Measurements from ENCODE around the gene TNP2.

DNA sequence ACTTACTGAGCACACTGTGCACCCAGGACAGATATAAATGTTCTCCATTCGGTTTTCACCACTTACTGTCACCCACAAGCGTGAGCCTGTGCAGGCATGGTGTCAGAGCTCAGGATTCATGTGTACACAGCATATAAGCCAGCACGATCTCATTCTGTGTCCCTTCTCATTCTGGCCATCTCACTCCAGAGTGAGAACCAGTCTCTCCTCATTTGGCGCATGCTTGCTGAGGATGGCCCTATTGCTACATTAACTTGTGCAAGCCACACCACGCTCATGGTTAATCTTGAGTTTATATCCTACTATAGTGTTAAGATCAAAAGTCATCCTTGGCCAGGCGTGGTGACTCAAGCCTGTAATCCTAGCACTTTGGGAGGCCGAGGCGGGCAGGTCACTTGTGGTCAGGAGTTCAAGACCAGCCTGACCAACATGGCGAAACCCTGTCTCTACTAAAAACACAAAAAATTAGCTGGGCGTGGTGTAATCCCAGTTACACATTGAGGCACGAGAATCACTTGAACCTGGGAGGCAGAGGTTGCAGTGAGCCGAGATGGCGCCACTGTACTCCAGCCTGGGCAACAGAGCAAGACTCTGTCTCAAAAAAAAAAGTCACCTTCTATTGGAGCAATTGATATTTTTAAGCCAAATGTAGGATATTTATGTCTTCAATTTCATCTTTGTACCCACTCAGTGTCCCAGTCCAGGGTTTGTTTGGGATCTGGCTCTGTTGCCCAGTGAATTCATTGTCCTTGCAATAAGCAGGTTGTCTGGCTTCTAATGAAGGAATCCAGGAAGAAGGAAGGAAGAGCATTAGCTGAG is 34.0 kb downstream of the TNP2 start:
- TF ChIP-seq, protein P1, sequence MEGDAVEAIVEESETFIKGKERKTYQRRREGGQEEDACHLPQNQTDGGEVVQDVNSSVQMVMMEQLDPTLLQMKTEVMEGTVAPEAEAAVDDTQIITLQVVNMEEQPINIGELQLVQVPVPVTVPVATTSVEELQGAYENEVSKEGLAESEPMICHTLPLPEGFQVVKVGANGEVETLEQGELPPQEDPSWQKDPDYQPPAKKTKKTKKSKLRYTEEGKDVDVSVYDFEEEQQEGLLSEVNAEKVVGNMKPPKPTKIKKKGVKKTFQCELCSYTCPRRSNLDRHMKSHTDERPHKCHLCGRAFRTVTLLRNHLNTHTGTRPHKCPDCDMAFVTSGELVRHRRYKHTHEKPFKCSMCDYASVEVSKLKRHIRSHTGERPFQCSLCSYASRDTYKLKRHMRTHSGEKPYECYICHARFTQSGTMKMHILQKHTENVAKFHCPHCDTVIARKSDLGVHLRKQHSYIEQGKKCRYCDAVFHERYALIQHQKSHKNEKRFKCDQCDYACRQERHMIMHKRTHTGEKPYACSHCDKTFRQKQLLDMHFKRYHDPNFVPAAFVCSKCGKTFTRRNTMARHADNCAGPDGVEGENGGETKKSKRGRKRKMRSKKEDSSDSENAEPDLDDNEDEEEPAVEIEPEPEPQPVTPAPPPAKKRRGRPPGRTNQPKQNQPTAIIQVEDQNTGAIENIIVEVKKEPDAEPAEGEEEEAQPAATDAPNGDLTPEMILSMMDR (IDR thresholded peaks at IDR 0.05), result no peak
- no peak for TF ChIP-seq POLR2A (IDR thresholded peaks at IDR 0.05)
